Kidney (tissue), 14 donors: ENCODE measurements around the gene PRKCE. TPM values are rescaled to one million over a fixed set of nuclear protein-coding genes. Genes with fewer than 3 reads are reported as not detected.

Experiments
- DNase-seq, 5 donors: peaks; one replicate each; pipeline ENCODE4 v3.0.0-alpha.2; 2013 to 2020
- FAIRE-seq: peaks from 2 replicates; lab custom pipeline; 2012; peaks lifted over from hg19 to GRCh38; lab: Jason Lieb, UNC
- H3K27ac ChIP-seq, 2 donors: one replicate each; pipeline ENCODE4 v1.7.0; 2013; ENCODE audit warnings: low read depth in 2 of 2, low read length in 2 of 2, inconsistent platforms in 1 of 2
- H3K27me3 ChIP-seq: one replicate; pipeline ENCODE4 v1.7.1; 2013; ENCODE audit warnings: low read length, inconsistent platforms; ENCODE audit not compliant: control insufficient read depth, insufficient read depth
- H3K36me3 ChIP-seq, 3 donors: one replicate each; pipeline versions ENCODE4 v1.7.0 to v1.7.1; 2013; ENCODE audit warnings: low read length in 3 of 3, control low read depth in 1 of 3, inconsistent platforms in 1 of 3; ENCODE audit not compliant: insufficient read depth in 3 of 3, control insufficient read depth in 2 of 3
- H3K4me1 ChIP-seq, 3 donors: one replicate each; pipeline versions ENCODE4 v1.7.0 to v1.7.1; 2013; ENCODE audit warnings: low read length in 3 of 3, inconsistent platforms in 1 of 3, low read depth in 1 of 3; ENCODE audit not compliant: control insufficient read depth in 2 of 3, insufficient read depth in 2 of 3
- H3K4me3 ChIP-seq, 3 donors: one replicate each; pipeline versions ENCODE4 v1.7.0 to v1.8.1; 2013; ENCODE audit warnings: low read length in 3 of 3, control low read depth in 1 of 3, inconsistent platforms in 1 of 3
- H3K9ac ChIP-seq, 3 donors: one replicate each; pipeline versions ENCODE4 v1.7.0 to v1.7.1; 2013; ENCODE audit warnings: low read length in 3 of 3, control low read depth in 1 of 3, inconsistent platforms in 1 of 3
- H3K9me3 ChIP-seq, 3 donors: one replicate each; pipeline versions ENCODE4 v1.7.0 to v1.7.1; 2013; ENCODE audit warnings: low read length in 3 of 3, control low read depth in 1 of 3, inconsistent platforms in 1 of 3; ENCODE audit not compliant: control insufficient read depth in 2 of 3, insufficient read depth in 1 of 3
- intact Hi-C: fragments of 100-400 bp; cut with DNase I; formaldehyde crosslinking; loops from one replicate; pipeline ENCODE4 v1.11.1; 2022
- polyA plus RNA-seq: library from polyadenylated mRNA; stranded (reverse); fragments of 350-450 nt; fragmentation: Illumina TruSeq; extraction: RNeasy Lipid Tissue Mini Kit (QIAGEN cat#74804); gene quantifications from one replicate; pipeline ENCODE4 v1.2.3, GENCODE V29; 2014; ENCODE audit warnings: low read depth, low replicate concordance; ENCODE audit not compliant: insufficient read depth
- total RNA-seq: library from RNA; stranded (reverse); fragmentation: NEBNext Ultra II Directional; extraction: Animal tissue kit (Norgen Biotek cat#: 25700); gene quantifications from one replicate; pipeline ENCODE4 v1.2.1, GENCODE V29; 2021
- TF ChIP-seq, protein P1 (sequence below): IDR thresholded peaks from 3 replicates; pipeline ENCODE4 v1.5.1; 2012; ENCODE audit warnings: mild to moderate bottlenecking, moderate library complexity, borderline replicate concordance; ENCODE audit not compliant: insufficient read depth; ENCODE audit errors: extremely low read depth
- donor health status: control.
- donor health status: control.
- donor health status: control.
- donor health status: control.
- donor health status: control.
- donor health status: DM: yes; HTN: yes; CAD: no.
- donor health status: Normal renal cell carcinoma (clear cell type).

Gene PRKCE
- total and polyA plus RNA-seq, 2 donors from 2014 or later = 11.1 to 27.3 TPM

- FAIRE-seq (no peak), DNase-seq (no peak)
- no peaks in the 10 kb centered on the region for H3K36me3 ChIP-seq
- TF ChIP-seq, protein P1, sequence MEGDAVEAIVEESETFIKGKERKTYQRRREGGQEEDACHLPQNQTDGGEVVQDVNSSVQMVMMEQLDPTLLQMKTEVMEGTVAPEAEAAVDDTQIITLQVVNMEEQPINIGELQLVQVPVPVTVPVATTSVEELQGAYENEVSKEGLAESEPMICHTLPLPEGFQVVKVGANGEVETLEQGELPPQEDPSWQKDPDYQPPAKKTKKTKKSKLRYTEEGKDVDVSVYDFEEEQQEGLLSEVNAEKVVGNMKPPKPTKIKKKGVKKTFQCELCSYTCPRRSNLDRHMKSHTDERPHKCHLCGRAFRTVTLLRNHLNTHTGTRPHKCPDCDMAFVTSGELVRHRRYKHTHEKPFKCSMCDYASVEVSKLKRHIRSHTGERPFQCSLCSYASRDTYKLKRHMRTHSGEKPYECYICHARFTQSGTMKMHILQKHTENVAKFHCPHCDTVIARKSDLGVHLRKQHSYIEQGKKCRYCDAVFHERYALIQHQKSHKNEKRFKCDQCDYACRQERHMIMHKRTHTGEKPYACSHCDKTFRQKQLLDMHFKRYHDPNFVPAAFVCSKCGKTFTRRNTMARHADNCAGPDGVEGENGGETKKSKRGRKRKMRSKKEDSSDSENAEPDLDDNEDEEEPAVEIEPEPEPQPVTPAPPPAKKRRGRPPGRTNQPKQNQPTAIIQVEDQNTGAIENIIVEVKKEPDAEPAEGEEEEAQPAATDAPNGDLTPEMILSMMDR = no peak
- no peaks in the 10 kb centered on the region for H3K27me3 ChIP-seq
- H3K4me3 ChIP-seq = no peak overlapping the region
- H3K4me1 ChIP-seq = peaks cover 0 to 9% (median 6%) of the 10 kb centered on the region in 3 donors
- no peak overlapping the region for H3K9ac ChIP-seq
- intact Hi-C loops = no loop called here
- H3K27ac ChIP-seq = no peak overlapping the region
- H3K9me3 ChIP-seq = no peaks in the 10 kb centered on the region
Observed at GRCh38 chr2:46194856-46195255, 543.4 kb downstream of the PRKCE start.

DNA sequence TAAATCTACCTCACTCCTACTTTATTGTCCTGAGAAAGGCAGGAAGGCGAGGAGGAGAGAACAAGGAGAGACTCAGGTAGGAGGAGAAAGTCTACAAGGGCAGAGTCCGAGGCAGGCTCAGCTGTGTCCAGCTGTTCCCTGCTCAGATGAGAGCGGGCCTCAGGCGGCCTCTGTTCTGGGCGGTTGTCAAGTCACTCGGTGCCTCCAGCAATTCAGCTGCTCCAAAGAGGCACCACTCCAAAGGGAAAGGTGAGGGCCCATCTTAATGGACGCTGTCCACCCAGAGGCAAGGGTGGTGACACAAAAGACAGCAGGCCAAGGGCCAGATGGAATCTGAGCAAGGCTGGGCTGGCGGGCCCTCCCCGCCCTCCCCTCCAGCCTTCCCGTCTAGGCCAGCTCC is 544.3 kb downstream of the PRKCE start:
- no peaks in the 10 kb centered on the region for H3K36me3 ChIP-seq
- FAIRE-seq = no peak
- DNase-seq = no peak

DNA sequence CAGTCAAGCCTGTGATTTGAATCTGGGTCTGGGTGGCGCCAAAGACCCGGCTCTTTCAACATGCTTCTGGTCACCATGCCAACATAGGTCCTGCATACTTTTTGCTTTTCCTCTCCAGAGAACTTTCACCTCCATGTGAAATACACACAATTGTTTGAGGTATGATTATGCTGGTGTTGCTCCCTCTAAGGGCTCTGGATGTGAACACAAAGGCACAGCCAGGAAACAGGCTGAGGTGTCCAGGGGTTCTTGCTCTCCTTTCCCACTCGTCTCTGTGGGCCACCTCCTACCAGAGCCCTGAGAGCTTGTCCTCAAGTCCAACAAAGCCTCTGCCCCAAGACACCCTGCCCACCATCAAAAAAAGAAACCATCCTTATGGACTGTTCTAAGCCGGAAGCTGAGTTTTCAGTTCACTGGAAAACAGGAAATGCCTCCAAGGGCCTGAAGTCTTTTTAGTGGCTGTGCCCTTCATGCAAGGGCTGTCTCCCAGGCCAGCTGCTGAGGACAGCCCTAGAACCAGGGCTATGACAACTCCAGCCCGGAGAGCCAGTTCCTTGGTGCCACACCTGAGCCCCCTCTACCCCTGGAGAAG is 545.5 kb downstream of the PRKCE start:
- H3K27me3 ChIP-seq = no peaks in the 10 kb centered on the region
- H3K9ac ChIP-seq = no peak overlapping the region
- FAIRE-seq (no peak), DNase-seq (peak in 1 of 5 donors; percentile 19)
- peak overlapping the region in 1 of 2 donors; percentile 41 for H3K27ac ChIP-seq
- TF ChIP-seq, protein P1 = no peak
- peaks cover 0 to 3% (median 0%) of the 10 kb centered on the region in 3 donors for H3K9me3 ChIP-seq
- no peaks in the 10 kb centered on the region for H3K36me3 ChIP-seq
- intact Hi-C loops = no loop called here
- no peak overlapping the region for H3K4me3 ChIP-seq
- H3K4me1 ChIP-seq = peaks cover 0 to 13% (median 10%) of the 10 kb centered on the region in 3 donors

More for the DNA sequence above, 544.3 kb downstream of the PRKCE start:
- no peak overlapping the region for H3K4me3 ChIP-seq
- H3K9ac ChIP-seq = no peak overlapping the region
- peaks cover 0 to 13% (median 8%) of the 10 kb centered on the region in 3 donors for H3K4me1 ChIP-seq
- intact Hi-C loops = no loop called here
- no peaks in the 10 kb centered on the region for H3K9me3 ChIP-seq
- H3K27ac ChIP-seq = no peak overlapping the region
- no peaks in the 10 kb centered on the region for H3K27me3 ChIP-seq
- TF ChIP-seq, protein P1 = no peak

DNA sequence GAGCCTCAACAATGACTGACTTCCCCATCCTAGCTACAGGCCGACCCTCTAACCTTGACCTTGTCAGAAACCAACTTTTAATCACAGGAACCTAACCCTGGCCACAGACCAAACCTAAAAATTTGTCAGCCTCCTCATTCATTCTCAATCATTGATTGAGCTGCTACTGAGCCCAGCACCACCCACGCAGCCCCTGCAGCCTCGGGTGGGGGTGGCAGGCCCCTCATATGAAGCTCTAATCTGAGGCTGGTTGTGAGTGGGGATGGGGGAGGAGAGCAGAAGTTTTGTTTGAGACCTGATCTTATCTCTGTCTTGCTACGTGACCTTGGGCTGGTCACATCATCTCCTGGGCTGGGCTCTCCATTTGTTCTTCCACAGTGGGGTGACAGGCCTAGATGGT is 546.2 kb downstream of the PRKCE start:
- DNase-seq (no peak), FAIRE-seq (no peak)
- no peaks in the 10 kb centered on the region for H3K27me3 ChIP-seq
- H3K4me3 ChIP-seq = no peak overlapping the region
- intact Hi-C loops = no loop called here
- H3K4me1 ChIP-seq = peaks cover 0 to 13% (median 10%) of the 10 kb centered on the region in 3 donors
- H3K9ac ChIP-seq = no peak overlapping the region
- H3K36me3 ChIP-seq = no peaks in the 10 kb centered on the region
- H3K9me3 ChIP-seq = peaks cover 0 to 3% (median 0%) of the 10 kb centered on the region in 3 donors
- H3K27ac ChIP-seq = no peak overlapping the region
- TF ChIP-seq, protein P1 = no peak
